HCT116 (cell line): ENCODE measurements around the gene CCDC63. TPM values are rescaled to one million over a fixed set of nuclear protein-coding genes. Genes with fewer than 3 reads are reported as not detected.

Experiments used
- ATAC-seq: fragments of 200-7000 bp; cut with Tn5 transposase; 2 replicates; pipeline ENCODE4 v1.9.1; 2020; ENCODE audit warnings: mild to moderate bottlenecking, moderate library complexity
- BruUV-seq: library from RNA; stranded (reverse); fragments of 400-500 nt; replicated peaks from 2 replicates; lab custom pipeline; 2021; lab: Mats Ljungman, UMichigan
- CTCF ChIA-PET: fragments of 300-600 bp; sonication (Branson Sonifier 250); formaldehyde crosslinking; loops from one replicate; lab custom pipeline; 2021; ENCODE audit warnings: antibody characterized with exemption; lab: Charles Lee
- POLR2A ChIA-PET: fragments of 300-600, 350-600 bp; sonication (Branson Sonifier 250); formaldehyde crosslinking; loops from one replicate; lab custom pipeline; 2021; ENCODE audit warnings: antibody characterized with exemption; lab: Charles Lee
- RAD21 ChIA-PET, 2 experiments: fragments of 300-600 bp; sonication (Branson Sonifier 250); formaldehyde crosslinking; loops; one replicate each; lab custom pipeline; 2023; ENCODE audit warnings: low total read pairs in 2 of 2; ENCODE audit not compliant: uncharacterized antibody in 2 of 2, unreplicated experiment in 2 of 2, low non-redundant PET in 1 of 2; lab: Charles Lee
- DNase-seq: peaks from one replicate; pipeline ENCODE4 v3.0.0-alpha.2; 2010; ENCODE audit warnings: low read depth, low spot score
- H2AFZ ChIP-seq: fragments of 200-600 bp; shearing (Covaris generic), sonication (generic); 2 replicates; pipeline ENCODE4 v1.6.1; 2017; ENCODE audit warnings: low read depth, mixed run types, mixed read lengths, antibody characterized with exemption, low read length; ENCODE audit not compliant: poor library complexity, severe bottlenecking
- H3K27ac ChIP-seq: 2 replicates; pipeline ENCODE4 v1.5.1; 2012; ENCODE audit warnings: low read depth, low read length
- H3K27me3 ChIP-seq: fragments of 200-600 bp; sonication (generic); 2 replicates; pipeline ENCODE4 v1.6.1; 2016; ENCODE audit warnings: mixed run types, low read length, mixed read lengths; ENCODE audit not compliant: insufficient read depth
- H3K36me3 ChIP-seq, 2 experiments: fragments of 200-500 bp in 1 of 2; fragments of 200-600 bp in 1 of 2; sonication (Bioruptor generic) in 1 of 2; sonication (generic) in 1 of 2; 2 replicates each; pipeline versions ENCODE4 v1.5.1 to v1.6.1; 2014 to 2016; ENCODE audit warnings: low read length in 2 of 2, inconsistent platforms in 1 of 2, mixed read lengths in 1 of 2, mixed run types in 1 of 2; ENCODE audit not compliant: insufficient read depth in 2 of 2, control insufficient read depth in 1 of 2
- H3K4me1 ChIP-seq, 2 experiments: fragments of 200-600 bp in 1 of 2; sonication (generic) in 1 of 2; 2 replicates each; pipeline versions ENCODE4 v1.5.1 to v1.6.1; 2012 to 2017; ENCODE audit warnings: low read length in 2 of 2, inconsistent platforms in 1 of 2, mild to moderate bottlenecking in 1 of 2, mixed read lengths in 1 of 2, mixed run types in 1 of 2, moderate library complexity in 1 of 2; ENCODE audit not compliant: insufficient read depth in 2 of 2, control insufficient read depth in 1 of 2
- H3K4me2 ChIP-seq: fragments of 200-600 bp; sonication (generic); 2 replicates; pipeline ENCODE4 v1.6.1; 2017; ENCODE audit warnings: mixed run types, low read length, mixed read lengths
- H3K4me3 ChIP-seq, 2 experiments: fragments of 200-600 bp in 1 of 2; sonication (generic) in 1 of 2; replicated peaks in 1 of 2; 2 replicates each; pipeline ENCODE4 v1.5.1; 2011 to 2016; ENCODE audit warnings: low read length in 2 of 2, control low read depth in 1 of 2, low read depth in 1 of 2, mild to moderate bottlenecking in 1 of 2, mixed read lengths in 1 of 2, mixed run types in 1 of 2
- H3K79me2 ChIP-seq: fragments of 200-600 bp; sonication (generic); 2 replicates; pipeline ENCODE4 v1.6.1; 2017; ENCODE audit warnings: mild to moderate bottlenecking, mixed run types, low read length, moderate library complexity, mixed read lengths; ENCODE audit not compliant: insufficient read depth
- H3K9ac ChIP-seq: fragments of 200-600 bp; sonication (generic); 2 replicates; pipeline ENCODE4 v1.6.1; 2016; ENCODE audit warnings: low read length, mixed read lengths
- H3K9me2 ChIP-seq: fragments of 200-600 bp; sonication (generic), shearing (Covaris generic); 2 replicates; pipeline ENCODE4 v1.6.1; 2017; ENCODE audit warnings: mixed run types, mild to moderate bottlenecking, moderate library complexity; ENCODE audit not compliant: insufficient read depth
- H3K9me3 ChIP-seq, 2 experiments: fragments of 200-500 bp in 1 of 2; fragments of 200-600 bp in 1 of 2; sonication (Bioruptor generic) in 1 of 2; sonication (generic) in 1 of 2; 2 replicates each; pipeline ENCODE4 v1.6.1; 2014 to 2017; ENCODE audit warnings: low read length in 2 of 2, mixed read lengths in 2 of 2, inconsistent platforms in 1 of 2, low read depth in 1 of 2, mild to moderate bottlenecking in 1 of 2, mixed run types in 1 of 2, moderate library complexity in 1 of 2; ENCODE audit not compliant: control insufficient read depth in 1 of 2, insufficient read depth in 1 of 2
- H4K20me1 ChIP-seq: fragments of 200-600 bp; sonication (generic), shearing (Covaris generic); 2 replicates; pipeline ENCODE4 v1.6.1; 2017; ENCODE audit warnings: mixed run types, mild to moderate bottlenecking, moderate library complexity; ENCODE audit not compliant: insufficient read depth
- ATF3 ChIP-seq: IDR thresholded peaks from 2 replicates; pipeline ENCODE4 v1.6.1; 2012
- CEBPB ChIP-seq: IDR thresholded peaks from 2 replicates; pipeline ENCODE4 v1.6.1; 2012; ENCODE audit warnings: low read depth
- CTCF ChIP-seq, 3 experiments: fragments of 200-600 bp in 1 of 3; sonication (generic) in 1 of 3; IDR thresholded peaks in 2 of 3; conservative IDR thresholded peaks in 1 of 3; 2 replicates each; pipeline ENCODE4 v1.5.1; 2012 to 2017; ENCODE audit warnings: low read depth in 2 of 3, low read length in 2 of 3, antibody characterized with exemption in 1 of 3, borderline replicate concordance in 1 of 3, control low read depth in 1 of 3, mild to moderate bottlenecking in 1 of 3, mixed read lengths in 1 of 3, mixed run types in 1 of 3, moderate library complexity in 1 of 3; ENCODE audit not compliant: insufficient read depth in 1 of 3
- EGR1 ChIP-seq: IDR thresholded peaks from 2 replicates; pipeline ENCODE4 v1.6.1; 2012; ENCODE audit warnings: low read depth
- FOSL1 ChIP-seq: IDR thresholded peaks from 2 replicates; pipeline ENCODE4 v1.6.1; 2012; ENCODE audit warnings: low read depth
- JUND ChIP-seq: IDR thresholded peaks from 2 replicates; pipeline ENCODE4 v1.6.1; 2012
- MAX ChIP-seq: IDR thresholded peaks from 2 replicates; pipeline ENCODE4 v1.6.1; 2012
- RAD21 ChIP-seq: IDR thresholded peaks from 2 replicates; pipeline ENCODE4 v1.6.1; 2012; ENCODE audit warnings: low read depth, mild to moderate bottlenecking
- REST ChIP-seq: IDR thresholded peaks from 2 replicates; pipeline ENCODE4 v1.6.1; 2012; ENCODE audit warnings: low read depth
- SP1 ChIP-seq: IDR thresholded peaks from 2 replicates; pipeline ENCODE4 v1.6.1; 2012; ENCODE audit warnings: low read depth
- intact Hi-C: fragments of 100-400 bp; cut with micrococcal nuclease; formaldehyde crosslinking; loops from 2 replicates; pipeline ENCODE4 v1.10.0; 2022
- total RNA-seq: library from RNA; stranded (reverse); gene quantifications from one replicate; pipeline ENCODE4 v1.2.1, GENCODE V29; 2021; ENCODE audit not compliant: unreplicated experiment

CCDC63 gene
- total RNA-seq, 1 experiment from 2014 or later: 0.47 TPM

- Histone ChIP-seq H3K27me3 (no peaks in the 10 kb centered on the region), H3K9ac (no peak overlapping the region), H3K79me2 (no peaks in the 10 kb centered on the region), H3K4me1 (peaks cover 4 to 12% of the 10 kb centered on the region in 2 experiments; a peak in 3 of 4 replicates), H3K27ac (no peak overlapping the region), H3K9me3 (no peaks in the 10 kb centered on the region), H4K20me1 (no peaks in the 10 kb centered on the region), H2AFZ (no peak overlapping the region), H3K36me3 (no peaks in the 10 kb centered on the region), H3K9me2 (no peaks in the 10 kb centered on the region), H3K4me2 (no peak overlapping the region), H3K4me3 (no peak overlapping the region)
- DNase-seq (no peak), ATAC-seq (no peak)
- ChIA-PET RAD21 (no interaction called here), CTCF (no interaction called here), POLR2A (no interaction called here)
- TF ChIP-seq CEBPB (no peak), EGR1 (no peak), ATF3 (no peak), RAD21 (no peak), REST (no peak), JUND (no peak), SP1 (no peak)
- BruUV-seq: no TSS peak
- intact Hi-C loops: no loop called here
Observed at GRCh38 chr12:110850762-110851161, 4.0 kb downstream of the CCDC63 start.

- POLR2A ChIA-PET: interaction anchor here (0.7 kb wide), 2 partner anchors 106 to 385 kb away, joined by 3 read pairs; partner anchors contain the start of gene FAM216A
- intact Hi-C loops: no loop called here
- no TSS peak for BruUV-seq
- TF ChIP-seq MAX: no peak
- no peak for TF ChIP-seq ATF3
- TF ChIP-seq CEBPB: no peak
- TF ChIP-seq FOSL1: no peak
- no peak for TF ChIP-seq REST
- no peak for TF ChIP-seq JUND
- no peak for TF ChIP-seq CTCF (IDR thresholded peaks at IDR 0.05 in 2 of 3, conservative IDR thresholded peaks at IDR 0.05 in 1 of 3; ENCODE audit: borderline replicate concordance in 1 of 3, insufficient read depth in 1 of 3, low read depth in 2 of 3, low read length in 2 of 3)
Observed at GRCh38 chr12:110853836-110854235, 7.0 kb downstream of the CCDC63 start.

More at GRCh38 chr12:110853836-110854235, 7.0 kb downstream of the CCDC63 start:
- H4K20me1 ChIP-seq: no peaks in the 10 kb centered on the region
- no peaks in the 10 kb centered on the region for H3K9me3 ChIP-seq
- no peak overlapping the region for H3K9ac ChIP-seq
- ChIA-PET CTCF (no interaction called here), RAD21 (no interaction called here)
- no peaks in the 10 kb centered on the region for H3K27me3 ChIP-seq
- no peak overlapping the region for H2AFZ ChIP-seq
- 0 out of 4 replicates have a peak, but pooled peaks cover 0 to 1% of the 10 kb centered on the region in 2 experiments for H3K4me1 ChIP-seq
- no peaks in the 10 kb centered on the region for H3K36me3 ChIP-seq
- H3K9me2 ChIP-seq: no peaks in the 10 kb centered on the region
- no peaks in the 10 kb centered on the region for H3K79me2 ChIP-seq
- no peak overlapping the region for H3K4me3 ChIP-seq
- DNase-seq (no peak), ATAC-seq (no peak)
- H3K27ac ChIP-seq: no peak overlapping the region
- no peak overlapping the region for H3K4me2 ChIP-seq
